B cell (primary cell): ENCODE measurements around the gene NPPC. TPM values are rescaled to one million over a fixed set of nuclear protein-coding genes. Genes with fewer than 3 reads are reported as not detected.

ENCODE experiments used
- ATAC-seq: fragments of 200-7000 bp; cut with Tn5 transposase; one replicate; pipeline ENCODE4 v1.10.0; 2021; ENCODE audit warnings: low read depth, mild to moderate bottlenecking, moderate number of reproducible peaks, moderate library complexity
- CTCF ChIA-PET: fragments of 350-600 bp; sonication (Branson Sonifier 250); formaldehyde crosslinking; loops from one replicate; lab custom pipeline; 2021; ENCODE audit warnings: antibody characterized with exemption, inconsistent platforms; lab: Charles Lee
- POLR2A ChIA-PET: fragments of 350-600 bp; sonication (Branson Sonifier 250); formaldehyde crosslinking; loops from one replicate; lab custom pipeline; 2021; ENCODE audit warnings: antibody characterized with exemption; lab: Charles Lee
- DNase-seq: peaks from one replicate; pipeline ENCODE4 v3.0.0; 2013
- H2AFZ ChIP-seq: 2 replicates; pipeline ENCODE4 v1.6.1; 2012; ENCODE audit warnings: mild to moderate bottlenecking, low read depth, low read length; ENCODE audit not compliant: insufficient read depth, poor library complexity, severe bottlenecking
- H3K27ac ChIP-seq, 2 donors: 1 replicate in 1 of 2; 2 replicates in 1 of 2; pipeline ENCODE4 v1.5.1; 2012 to 2013; ENCODE audit warnings: low read length in 2 of 2, mild to moderate bottlenecking in 2 of 2, moderate library complexity in 1 of 2
- H3K27me3 ChIP-seq, 4 experiments: fragments of 200-600 bp in 1 of 4; sonication (generic) in 1 of 4; replicated peaks in 1 of 4; 1 replicate in 2 of 4; 2 replicates in 2 of 4; pipeline versions ENCODE4 v1.6.1 to v1.7.0; 2013 to 2016; ENCODE audit warnings: low read length in 3 of 4, mild to moderate bottlenecking in 2 of 4, mixed read lengths in 1 of 4, moderate library complexity in 1 of 4; ENCODE audit not compliant: insufficient read depth in 4 of 4, control insufficient read depth in 3 of 4; ENCODE audit errors: control extremely low read depth in 1 of 4
- H3K36me3 ChIP-seq, 2 experiments: replicated peaks in 1 of 2; 1 replicate in 1 of 2; 2 replicates in 1 of 2; pipeline versions ENCODE4 v1.6.1 to v1.7.1; 2013; ENCODE audit warnings: low read length in 1 of 2; ENCODE audit not compliant: insufficient read depth in 2 of 2, control insufficient read depth in 1 of 2; ENCODE audit errors: control extremely low read depth in 1 of 2, extremely low read depth in 1 of 2
- H3K4me1 ChIP-seq, 2 donors: fragments of 200-600 bp in 1 of 2; sonication (generic) in 1 of 2; 1 replicate in 1 of 2; 2 replicates in 1 of 2; pipeline versions ENCODE4 v1.5.1 to v1.6.1; 2013 to 2017; ENCODE audit warnings: low read length in 2 of 2; ENCODE audit not compliant: control insufficient read depth in 2 of 2, insufficient read depth in 2 of 2
- H3K4me2 ChIP-seq: replicated peaks from 2 replicates; pipeline ENCODE3; 2012; ENCODE audit warnings: mild to moderate bottlenecking, low read depth, low read length; ENCODE audit not compliant: poor library complexity, severe bottlenecking
- H3K4me3 ChIP-seq, 5 experiments: fragments of 200-600 bp in 1 of 5; sonication (generic) in 1 of 5; 1 replicate in 3 of 5; 2 replicates in 2 of 5; pipeline versions ENCODE4 v1.5.1 to v1.7.0; 2011 to 2016; ENCODE audit warnings: low read length in 4 of 5, mild to moderate bottlenecking in 4 of 5, low read depth in 2 of 5, control low read depth in 1 of 5, moderate library complexity in 1 of 5; ENCODE audit not compliant: insufficient read depth in 1 of 5; ENCODE audit errors: control extremely low read depth in 1 of 5, extremely low read depth in 1 of 5
- H3K79me2 ChIP-seq: fragments of 200-600 bp; sonication (generic); one replicate; pipeline ENCODE4 v1.6.0; 2016; ENCODE audit warnings: low read length; ENCODE audit not compliant: control insufficient read depth, insufficient read depth
- H3K9ac ChIP-seq: fragments of 200-600 bp; sonication (generic); 2 replicates; pipeline ENCODE4 v1.6.1; 2017; ENCODE audit warnings: mild to moderate bottlenecking, low read length, moderate library complexity
- H3K9me3 ChIP-seq, 3 donors: one replicate each; pipeline versions ENCODE4 v1.6.1 to v1.7.1; 2013; ENCODE audit warnings: low read length in 2 of 3; ENCODE audit not compliant: control insufficient read depth in 2 of 3, insufficient read depth in 1 of 3; ENCODE audit errors: control extremely low read depth in 1 of 3
- H4K20me1 ChIP-seq: 2 replicates; pipeline ENCODE4 v1.6.0; 2012; ENCODE audit warnings: mild to moderate bottlenecking, low read length; ENCODE audit not compliant: insufficient read depth, control insufficient read depth, poor library complexity, severe bottlenecking
- H3K27ac Mint-ChIP-seq: one replicate; pipeline ENCODE4 v1.8.0; 2021; ENCODE audit warnings: mixed read lengths
- H3K27me3 Mint-ChIP-seq: one replicate; pipeline ENCODE4 v1.8.0; 2021; ENCODE audit warnings: mixed read lengths
- H3K4me1 Mint-ChIP-seq: one replicate; pipeline ENCODE4 v1.8.0; 2021; ENCODE audit warnings: mixed read lengths
- H3K4me3 Mint-ChIP-seq: one replicate; pipeline ENCODE4 v1.8.0; 2021; ENCODE audit warnings: mixed read lengths
- H3K9me3 Mint-ChIP-seq: one replicate; pipeline ENCODE4 v1.8.0; 2022; ENCODE audit warnings: mixed read lengths; ENCODE audit not compliant: insufficient read depth
- CTCF ChIP-seq: fragments of 200-600 bp; IDR thresholded peaks from one replicate; pipeline ENCODE4 v1.8.0; 2022; ENCODE audit warnings: antibody characterized with exemption, mild to moderate bottlenecking
- EZH2 ChIP-seq: IDR thresholded peaks from 2 replicates; pipeline ENCODE4 v1.6.1; 2012; ENCODE audit warnings: borderline replicate concordance, low read depth, mild to moderate bottlenecking, moderate library complexity, low read length; ENCODE audit not compliant: insufficient read depth, poor library complexity, severe bottlenecking
- WGBS: methylation state at CpG from one replicate; pipeline ENCODE4 v1.1.5; 2013; ENCODE audit warnings: missing lambda C conversion rate; ENCODE audit not compliant: insufficient coverage; 5-methylcytosine and 5-hydroxymethylcytosine counted together
- intact Hi-C: fragments of 100-400 bp; cut with micrococcal nuclease; formaldehyde crosslinking; loops from one replicate; pipeline ENCODE4 v1.10.0; 2022
- polyA plus RNA-seq: library from polyadenylated mRNA; depleted of rRNA; stranded (reverse); fragments of >200 nt; gene quantifications from 2 replicates; pipeline ENCODE4 v1.2.3, GENCODE V29; 2012
- total RNA-seq, 2 donors: library from RNA; stranded (reverse); fragments of 120-200 nt in 1 of 2; gene quantifications; 1 replicate in 1 of 2; 2 replicates in 1 of 2; pipeline versions ENCODE4 v1.2.3 to v1.2.4, GENCODE V29; 2013 to 2022

The NPPC gene
- total and polyA plus RNA-seq, 2 donors (not counting 1 experiment from before 2014, with no cell fraction given) = 0.33 to 0.71 TPM

GRCh38 chr2:231941673-231942072 lies 15.5 kb upstream of the NPPC start:
- no peak for ATAC-seq
- Histone ChIP-seq H3K79me2 (no peaks in the 10 kb centered on the region), H3K9ac (no peak overlapping the region), H3K4me3 (no peak overlapping the region), H4K20me1 (no peaks in the 10 kb centered on the region), H3K9me3 (no peaks in the 10 kb centered on the region), H2AFZ (no peak overlapping the region), H3K27ac (no peak overlapping the region), H3K36me3 (no peaks in the 10 kb centered on the region), H3K4me2 (no peak overlapping the region), H3K27me3 (peaks cover 0 to 3% (median 0%) of the 10 kb centered on the region in 4 experiments), H3K4me1 (no peaks in the 10 kb centered on the region)
- WGBS = 97% methylated on average over 12 of the region's 12 CpGs
- CTCF ChIA-PET = no interaction called here
- TF ChIP-seq EZH2 = no peak
- TF ChIP-seq CTCF = no peak
- no peaks in the 10 kb centered on the region for H3K9me3 Mint-ChIP-seq
- H3K27me3 Mint-ChIP-seq = peaks cover 20% of the 10 kb centered on the region
- H3K27ac Mint-ChIP-seq = no peak overlapping the region
- no peaks in the 10 kb centered on the region for H3K4me1 Mint-ChIP-seq
- intact Hi-C loops = no loop called here
- no peak for DNase-seq
- H3K4me3 Mint-ChIP-seq = no peak overlapping the region
- POLR2A ChIA-PET = no interaction called here

GRCh38 chr2:231940795-231941194 lies 14.6 kb upstream of the NPPC start:
- no peak overlapping the region for H2AFZ ChIP-seq
- no peak for DNase-seq
- Mint-ChIP-seq H3K27ac (no peak overlapping the region), H3K4me3 (no peak overlapping the region), H3K27me3 (peaks cover 20% of the 10 kb centered on the region), H3K4me1 (no peaks in the 10 kb centered on the region), H3K9me3 (no peaks in the 10 kb centered on the region)
- H3K4me2 ChIP-seq = no peak overlapping the region
- H3K4me3 ChIP-seq = no peak overlapping the region
- H3K27ac ChIP-seq = no peak overlapping the region
- H3K79me2 ChIP-seq = no peaks in the 10 kb centered on the region
- H3K27me3 ChIP-seq = peaks cover 0 to 3% (median 0%) of the 10 kb centered on the region in 4 experiments
- no peak for ATAC-seq
- ChIA-PET POLR2A (no interaction called here), CTCF (no interaction called here)
- no peaks in the 10 kb centered on the region for H3K36me3 ChIP-seq
- 35% methylated on average over 3 of the region's 3 CpGs for WGBS
- TF ChIP-seq EZH2 (no peak), CTCF (no peak)
- H3K9ac ChIP-seq = no peak overlapping the region
- no peaks in the 10 kb centered on the region for H3K4me1 ChIP-seq
- H3K9me3 ChIP-seq = no peaks in the 10 kb centered on the region
- intact Hi-C loops = no loop called here
- H4K20me1 ChIP-seq = no peaks in the 10 kb centered on the region
